Measurements from ENCODE around the gene SPECC1L.

Gene SPECC1L

GRCh38 chr22:24412274-24412673, 141.6 kb downstream of the SPECC1L start:
- Mint-ChIP-seq H3K27me3 (no peaks in the 10 kb centered on the region), H3K4me1 (peaks cover 37% of the 10 kb centered on the region), H3K9me3 (no peaks in the 10 kb centered on the region), H3K27ac (peak overlapping the region in 1 of 2 donors; percentile 55), H3K4me3 (no peak overlapping the region)
- DNase-seq (no peak), ATAC-seq (no peak)

GRCh38 chr22:24413271-24413670, 142.6 kb downstream of the SPECC1L start:
- no peaks in the 10 kb centered on the region for H3K9me3 Mint-ChIP-seq
- DNase-seq (no peak), ATAC-seq (no peak)
- no peak overlapping the region for H3K27ac Mint-ChIP-seq
- H3K27me3 Mint-ChIP-seq: no peaks in the 10 kb centered on the region
- peaks cover 27% of the 10 kb centered on the region for H3K4me1 Mint-ChIP-seq
- H3K4me3 Mint-ChIP-seq: no peak overlapping the region

DNA sequence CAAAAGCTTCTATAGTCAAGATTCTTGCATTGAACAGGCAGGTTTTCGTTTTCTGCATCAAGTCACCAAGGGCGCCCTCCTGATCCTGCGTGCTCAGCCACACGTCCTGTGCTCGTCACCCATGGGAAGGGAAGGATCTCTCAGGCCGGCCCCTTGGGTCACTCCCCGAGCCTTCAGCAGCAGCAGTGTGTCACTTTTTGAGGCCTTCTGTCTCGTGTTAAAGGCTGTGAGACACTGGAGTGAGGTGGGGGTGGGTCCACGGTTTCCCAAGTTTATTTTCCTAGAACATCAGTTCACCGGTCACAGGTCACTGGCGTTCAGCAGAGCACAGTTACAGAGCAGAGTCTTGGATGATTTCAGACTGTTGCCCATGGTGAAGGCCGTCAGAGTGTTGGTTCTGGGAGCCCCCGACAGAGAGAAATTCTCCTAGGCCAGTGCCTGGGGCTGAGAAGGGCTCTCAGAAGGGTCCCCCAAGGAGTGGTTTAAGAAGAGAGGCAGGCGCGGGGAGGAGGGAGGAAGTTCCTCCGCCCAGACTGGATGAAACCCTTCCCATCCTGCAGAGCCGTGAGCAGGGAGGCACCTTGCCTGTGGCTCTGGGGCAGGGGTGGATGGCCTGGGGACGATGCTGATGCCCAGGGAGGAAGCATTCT, 143.2 kb downstream of the SPECC1L start:
- no peak overlapping the region for H3K4me3 Mint-ChIP-seq
- H3K9me3 Mint-ChIP-seq: no peaks in the 10 kb centered on the region
- no peak for DNase-seq
- H3K27ac Mint-ChIP-seq: peak overlapping the region in 1 of 2 donors; percentile 34
- H3K27me3 Mint-ChIP-seq: no peaks in the 10 kb centered on the region
- ATAC-seq: no peak
- H3K4me1 Mint-ChIP-seq: peaks cover 21% of the 10 kb centered on the region

GRCh38 chr22:24414523-24414922, 143.9 kb downstream of the SPECC1L start:
- ATAC-seq: no peak
- H3K27ac Mint-ChIP-seq: no peak overlapping the region
- no peak for DNase-seq
- no peak overlapping the region for H3K4me3 Mint-ChIP-seq
- H3K27me3 Mint-ChIP-seq: no peaks in the 10 kb centered on the region
- H3K9me3 Mint-ChIP-seq: no peaks in the 10 kb centered on the region
- peaks cover 15% of the 10 kb centered on the region for H3K4me1 Mint-ChIP-seq

DNA sequence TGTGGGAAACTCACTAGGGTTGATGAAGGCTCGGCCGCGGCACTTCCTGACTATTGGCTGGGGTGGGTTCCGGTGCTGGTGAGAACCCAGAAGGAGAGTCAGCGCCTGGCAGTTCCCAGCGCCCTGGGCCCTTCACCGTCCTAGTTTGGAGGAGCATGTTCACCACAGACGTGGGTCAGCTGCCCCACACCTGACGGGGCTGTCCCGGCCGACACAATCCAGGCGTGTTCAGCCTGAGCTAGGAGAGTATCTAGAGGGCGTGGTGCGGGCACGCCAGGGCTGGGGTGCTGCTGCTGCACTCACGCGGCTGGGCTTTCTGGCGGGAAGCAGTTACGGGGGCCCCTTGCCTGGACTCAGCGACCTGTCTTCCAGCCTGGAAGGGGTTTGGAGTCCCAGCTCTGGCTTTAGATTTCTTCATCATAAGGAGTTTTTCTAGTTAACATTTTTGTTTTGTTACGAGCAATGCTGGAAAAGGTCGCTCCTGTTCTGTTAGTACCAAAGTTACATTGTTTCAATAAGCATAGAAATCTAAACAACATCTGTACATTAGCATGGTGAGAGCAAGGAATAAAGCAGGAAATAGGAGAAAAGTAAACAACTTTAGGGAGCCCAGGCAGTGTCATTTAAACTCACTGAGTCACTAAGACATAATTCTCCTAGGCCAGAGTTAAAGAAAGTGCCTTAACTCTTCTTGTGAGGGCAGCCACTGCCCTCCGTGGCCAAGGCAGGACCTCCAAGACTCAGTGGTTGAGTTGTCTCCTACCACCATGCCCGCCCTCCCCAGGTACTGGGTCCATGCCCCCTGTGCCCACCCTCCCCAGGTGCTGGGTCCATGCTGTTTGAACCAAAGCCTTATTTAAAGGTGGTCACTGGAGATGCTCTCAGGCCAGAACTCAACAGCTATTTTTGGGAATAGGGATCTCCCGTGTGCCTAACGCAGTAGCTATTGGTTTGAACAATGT, 144.6 kb downstream of the SPECC1L start:
- no peaks in the 10 kb centered on the region for H3K27me3 Mint-ChIP-seq
- ATAC-seq (no peak), DNase-seq (no peak)
- peaks cover 8% of the 10 kb centered on the region for H3K4me1 Mint-ChIP-seq
- peak overlapping the region in 1 of 2 donors; percentile 10 for H3K27ac Mint-ChIP-seq
- H3K9me3 Mint-ChIP-seq: no peaks in the 10 kb centered on the region
- H3K4me3 Mint-ChIP-seq: no peak overlapping the region

GRCh38 chr22:24416095-24416494, 145.5 kb downstream of the SPECC1L start:
- DNase-seq (no peak), ATAC-seq (no peak)
- H3K27me3 Mint-ChIP-seq: no peaks in the 10 kb centered on the region
- peaks cover 2% of the 10 kb centered on the region for H3K4me1 Mint-ChIP-seq
- no peaks in the 10 kb centered on the region for H3K9me3 Mint-ChIP-seq
- no peak overlapping the region for H3K27ac Mint-ChIP-seq
- no peak overlapping the region for H3K4me3 Mint-ChIP-seq

- Mint-ChIP-seq H3K4me1 (peaks cover 7% of the 10 kb centered on the region), H3K9me3 (no peaks in the 10 kb centered on the region), H3K27me3 (no peaks in the 10 kb centered on the region), H3K4me3 (no peak overlapping the region), H3K27ac (peak overlapping the region in 1 of 2 donors; percentile 59)
- no peak for ATAC-seq
- no peak for DNase-seq
Observed at GRCh38 chr22:24416611-24417010, 146.0 kb downstream of the SPECC1L start.

DNA sequence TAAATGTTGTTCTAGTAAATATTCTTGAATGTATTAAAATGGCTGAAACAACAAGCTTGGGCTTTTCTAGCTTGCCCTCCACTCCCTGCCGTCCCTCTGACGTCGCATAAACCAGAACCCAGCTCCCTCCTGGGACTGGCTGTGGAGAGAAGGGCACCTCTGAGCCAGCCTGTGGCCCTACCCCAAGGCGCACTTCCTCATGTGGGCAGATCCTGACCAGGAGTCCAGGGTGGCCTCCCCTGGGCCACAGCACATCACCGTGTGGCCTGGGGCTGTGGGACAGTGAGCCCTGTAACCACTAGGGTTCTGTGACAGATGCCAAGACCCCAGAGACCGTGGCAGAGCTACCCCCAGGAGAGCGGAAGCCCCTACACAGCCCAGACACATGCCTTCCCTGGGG, 146.6 kb downstream of the SPECC1L start:
- H3K4me1 Mint-ChIP-seq: peaks cover 12% of the 10 kb centered on the region
- no peak overlapping the region for H3K4me3 Mint-ChIP-seq
- no peak for ATAC-seq
- peaks cover 2% of the 10 kb centered on the region for H3K27me3 Mint-ChIP-seq
- no peak for DNase-seq
- H3K9me3 Mint-ChIP-seq: no peaks in the 10 kb centered on the region
- H3K27ac Mint-ChIP-seq: peak overlapping the region in 1 of 2 donors; percentile 10

- H3K4me1 Mint-ChIP-seq: peaks cover 18% of the 10 kb centered on the region
- H3K27ac Mint-ChIP-seq: no peak overlapping the region
- no peak overlapping the region for H3K4me3 Mint-ChIP-seq
- DNase-seq (no peak), ATAC-seq (no peak)
- no peaks in the 10 kb centered on the region for H3K9me3 Mint-ChIP-seq
- H3K27me3 Mint-ChIP-seq: peaks cover 9% of the 10 kb centered on the region
Observed at GRCh38 chr22:24417901-24418641, 147.4 kb downstream of the SPECC1L start.

DNA sequence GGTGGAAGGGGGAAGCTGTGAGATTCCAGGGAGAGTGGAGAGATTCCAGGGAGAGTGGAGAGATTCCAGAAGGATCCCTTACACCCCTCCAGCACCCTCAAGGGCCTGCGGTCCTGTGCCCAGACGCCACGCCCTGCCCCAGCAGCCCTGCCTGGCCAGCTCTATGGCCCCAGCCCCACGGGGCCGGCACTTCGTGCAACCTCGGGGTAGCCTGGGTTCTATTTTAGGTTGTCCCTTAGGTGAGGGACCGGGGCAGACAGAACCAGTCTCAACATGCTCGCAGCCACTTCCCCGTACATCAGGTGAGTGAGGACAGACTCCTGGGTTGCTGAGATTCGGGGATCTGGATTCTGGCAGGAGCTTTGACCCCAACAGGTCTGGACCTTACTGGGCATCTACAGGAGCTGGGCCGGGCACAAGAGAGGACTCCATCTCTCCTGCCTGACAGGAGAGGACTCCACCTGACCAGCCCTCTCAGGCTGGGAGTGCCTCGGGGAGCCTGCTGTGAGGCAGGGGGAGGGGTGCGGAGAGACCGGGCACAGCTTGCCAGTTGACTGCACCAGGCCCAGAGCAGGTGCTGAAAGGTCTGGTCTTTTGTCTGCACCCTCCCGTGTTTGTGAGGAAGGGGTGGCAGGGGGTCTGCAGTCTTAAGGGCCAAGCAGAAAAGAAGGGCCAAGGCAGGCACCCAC, 148.3 kb downstream of the SPECC1L start:
- H3K9me3 Mint-ChIP-seq: no peaks in the 10 kb centered on the region
- H3K27ac Mint-ChIP-seq: peak overlapping the region in 1 of 2 donors; percentile 5
- ATAC-seq: no peak
- H3K27me3 Mint-ChIP-seq: peaks cover 9% of the 10 kb centered on the region
- H3K4me1 Mint-ChIP-seq: peaks cover 18% of the 10 kb centered on the region
- H3K4me3 Mint-ChIP-seq: no peak overlapping the region
- no peak for DNase-seq

- peaks cover 9% of the 10 kb centered on the region for H3K27me3 Mint-ChIP-seq
- no peak for DNase-seq
- peaks cover 19% of the 10 kb centered on the region for H3K4me1 Mint-ChIP-seq
- H3K4me3 Mint-ChIP-seq: no peak overlapping the region
- peak overlapping the region in 1 of 2 donors; percentile 5 for H3K27ac Mint-ChIP-seq
- no peak for ATAC-seq
- H3K9me3 Mint-ChIP-seq: no peaks in the 10 kb centered on the region
Observed at GRCh38 chr22:24419475-24419850, 148.8 kb downstream of the SPECC1L start.

GRCh38 chr22:24420072-24420976, 149.7 kb downstream of the SPECC1L start:
- Mint-ChIP-seq H3K27me3 (peaks cover 9% of the 10 kb centered on the region), H3K27ac (no peak overlapping the region), H3K4me1 (peaks cover 28% of the 10 kb centered on the region), H3K4me3 (no peak overlapping the region), H3K9me3 (no peaks in the 10 kb centered on the region)
- ATAC-seq (no peak), DNase-seq (no peak)

GRCh38 chr22:24420977-24421343, 150.3 kb downstream of the SPECC1L start:
- Mint-ChIP-seq H3K9me3 (no peaks in the 10 kb centered on the region), H3K27me3 (peaks cover 9% of the 10 kb centered on the region)

GRCh38 chr22:24421428-24421931, 150.8 kb downstream of the SPECC1L start:
- no peak overlapping the region for H3K27ac Mint-ChIP-seq
- DNase-seq: peak; percentile 40 to 51
- H3K4me1 Mint-ChIP-seq: peaks cover 39% of the 10 kb centered on the region

More at GRCh38 chr22:24420977-24421343, 150.3 kb downstream of the SPECC1L start:
- ATAC-seq (no peak), DNase-seq (no peak)
- no peak overlapping the region for H3K4me3 Mint-ChIP-seq
- H3K27ac Mint-ChIP-seq: no peak overlapping the region
- H3K4me1 Mint-ChIP-seq: peaks cover 34% of the 10 kb centered on the region

More at GRCh38 chr22:24421428-24421931, 150.8 kb downstream of the SPECC1L start:
- Mint-ChIP-seq H3K4me3 (peak overlapping the region in 1 of 2 donors; percentile 15), H3K27me3 (peaks cover 9% of the 10 kb centered on the region), H3K9me3 (no peaks in the 10 kb centered on the region)
- peak; percentile 43 for ATAC-seq
